ENCODE results near the gene ENO3. TPM values are rescaled to one million over a fixed set of nuclear protein-coding genes. Genes with fewer than 3 reads are reported as not detected.
"Not testable (repeated sequence)": the region's sequence is repeated elsewhere in the genome, so short reads cannot be mapped to it uniquely, and the experiment has no call there.

Gene ENO3
- total and polyA plus RNA-seq, 11 donors: 253 to 1,459 (median 668) TPM

DNA sequence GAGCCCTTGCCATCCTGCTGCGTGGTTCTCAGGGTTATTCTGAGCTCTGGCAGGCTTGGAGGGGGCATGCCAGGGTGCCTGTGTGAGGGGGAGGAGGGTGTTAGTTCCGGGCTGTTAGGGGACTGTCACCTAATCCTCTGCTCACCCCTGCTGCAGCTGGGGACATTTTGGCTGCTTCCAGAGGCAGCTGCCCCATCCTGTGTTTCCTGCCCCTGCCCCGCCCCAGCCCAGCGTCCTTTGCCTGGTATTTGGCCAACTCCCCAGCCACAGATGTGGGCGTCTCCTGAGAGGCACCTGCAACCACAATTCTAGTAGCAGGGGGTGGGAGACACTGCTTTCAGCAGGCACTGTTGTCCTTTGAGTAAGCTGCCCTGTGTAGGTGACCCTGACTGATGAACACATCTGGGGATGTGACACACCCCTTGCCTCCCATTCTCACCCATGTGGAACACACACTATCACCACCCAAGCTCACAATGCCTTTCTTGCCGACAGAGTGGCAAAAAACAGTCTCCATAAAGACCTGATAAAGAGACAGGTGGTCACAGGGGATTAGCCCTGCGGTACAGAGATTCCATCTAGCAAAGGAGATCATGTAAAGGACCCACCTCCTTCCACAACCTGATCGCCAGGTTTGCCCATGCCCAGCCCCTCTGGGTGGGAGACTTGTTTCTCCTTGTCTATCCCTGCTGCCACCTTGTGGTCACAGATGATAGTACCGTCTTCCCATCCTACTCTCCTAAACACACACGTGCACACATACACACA is 47.7 kb upstream of the ENO3 start, which contains the start of gene CHRNE:
Gene CHRNE (minus strand): TSS at position 48 of the 768 bp plus-strand sequence. CDS start 35 bp downstream, at position 13.
- Histone ChIP-seq H3K4me1 (peaks cover 0 to 42% (median 24%) of the 10 kb centered on the region in 12 donors), H3K27ac (peak within 1 kb of the TSS in 7 of 12 donors; percentile 33 to 77 (median 63)), H3K9me3 (no peaks in the 10 kb centered on the region), H3K4me3 (peak within 1 kb of the TSS in 7 of 12 donors; percentile 6 to 57 (median 26)), H3K36me3 (no peaks in the 10 kb centered on the region), H3K27me3 (peaks cover 0 to 32% (median 11%) of the 10 kb centered on the region in 9 donors)
- intact Hi-C loops (cut with DNase I): loop anchor here in 2 of 10 donors (10.0 kb wide), 1 partner anchor 162 kb away; no protein-coding TSS in a partner anchor
- ATAC-seq: peak in 2 of 4 donors; percentile 35 to 46
- WGBS, 4 donors: 14 to 23% (median 18%) methylated on average over 9 to 10 of the region's 10 CpGs
- TF ChIP-seq, protein P1, sequence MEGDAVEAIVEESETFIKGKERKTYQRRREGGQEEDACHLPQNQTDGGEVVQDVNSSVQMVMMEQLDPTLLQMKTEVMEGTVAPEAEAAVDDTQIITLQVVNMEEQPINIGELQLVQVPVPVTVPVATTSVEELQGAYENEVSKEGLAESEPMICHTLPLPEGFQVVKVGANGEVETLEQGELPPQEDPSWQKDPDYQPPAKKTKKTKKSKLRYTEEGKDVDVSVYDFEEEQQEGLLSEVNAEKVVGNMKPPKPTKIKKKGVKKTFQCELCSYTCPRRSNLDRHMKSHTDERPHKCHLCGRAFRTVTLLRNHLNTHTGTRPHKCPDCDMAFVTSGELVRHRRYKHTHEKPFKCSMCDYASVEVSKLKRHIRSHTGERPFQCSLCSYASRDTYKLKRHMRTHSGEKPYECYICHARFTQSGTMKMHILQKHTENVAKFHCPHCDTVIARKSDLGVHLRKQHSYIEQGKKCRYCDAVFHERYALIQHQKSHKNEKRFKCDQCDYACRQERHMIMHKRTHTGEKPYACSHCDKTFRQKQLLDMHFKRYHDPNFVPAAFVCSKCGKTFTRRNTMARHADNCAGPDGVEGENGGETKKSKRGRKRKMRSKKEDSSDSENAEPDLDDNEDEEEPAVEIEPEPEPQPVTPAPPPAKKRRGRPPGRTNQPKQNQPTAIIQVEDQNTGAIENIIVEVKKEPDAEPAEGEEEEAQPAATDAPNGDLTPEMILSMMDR (IDR thresholded peaks at IDR 0.05): peak; percentile 68 to 85 (median 74)
- no peak for TF ChIP-seq POLR2A (IDR thresholded peaks at IDR 0.05)
- DNase-seq: peak in 4 of 5 donors; percentile 72 to 76 (median 74)

DNA sequence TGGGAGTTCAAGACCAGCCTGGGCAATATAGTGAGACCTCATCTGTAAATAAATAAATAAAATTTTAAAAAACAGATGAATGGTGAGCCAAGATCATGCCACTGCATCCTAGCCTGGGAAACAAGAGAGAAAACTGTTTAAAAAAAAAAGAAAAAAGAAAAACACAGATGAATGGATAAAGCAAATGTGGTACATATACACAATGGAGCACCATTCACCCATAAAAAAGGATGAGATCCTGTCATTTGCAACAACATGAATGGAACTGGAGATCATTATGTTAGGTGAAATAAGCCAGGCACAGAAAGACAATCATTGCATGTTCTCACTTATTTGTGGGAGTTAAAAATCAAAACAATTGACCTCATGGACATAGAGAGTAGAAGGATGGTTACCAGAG is 44.3 kb upstream of the ENO3 start:
- H3K9me3 ChIP-seq, ATAC-seq, H3K27me3 ChIP-seq, H3K4me3 ChIP-seq, H3K27ac ChIP-seq, H3K36me3 ChIP-seq, DNase-seq: not testable (repeated sequence)
- H3K4me1 ChIP-seq: peaks cover 0 to 28% (median 17%) of the 10 kb centered on the region in 12 donors
- intact Hi-C loops (cut with DNase I): loop anchor here in 8 of 10 donors (5.0 to 10.0 kb wide), 5 partner anchors 36 to 158 kb away; partner anchors contain the start of genes CAMTA2 (in 3 of the 8), RNF167 (in 1 of the 8), SLC25A11 (in 1 of the 8) and SPAG7 (in 1 of the 8)

DNA sequence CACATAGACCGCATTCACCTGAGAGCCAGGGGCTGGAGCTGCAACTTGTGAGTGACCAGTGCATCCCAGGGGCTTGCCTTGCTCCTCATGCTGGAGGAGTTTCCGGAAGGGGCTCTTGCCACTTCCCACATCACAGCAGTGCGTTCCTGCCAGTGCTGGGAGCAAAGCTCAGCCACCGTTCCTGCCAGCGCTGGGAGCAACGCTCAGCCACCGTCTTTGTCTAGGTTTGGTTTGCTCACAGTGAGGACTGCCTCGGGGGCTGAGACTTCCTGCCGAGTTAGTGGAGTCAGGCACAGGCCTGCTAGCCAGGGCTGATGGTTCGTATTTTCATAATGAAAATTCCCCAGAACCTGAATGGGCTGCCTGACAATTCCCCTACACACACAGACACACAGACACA is 42.6 kb upstream of the ENO3 start:
- intact Hi-C loops (cut with DNase I): loop anchor here in 9 of 10 donors (2.0 to 10.0 kb wide), 7 partner anchors 34 to 156 kb away; partner anchors contain the start of genes CAMTA2 (in 6 of the 9), RNF167 (in 1 of the 9), SLC25A11 (in 1 of the 9) and SPAG7 (in 1 of the 9)
- TF ChIP-seq POLR2A (IDR thresholded peaks at IDR 0.05): no peak
- TF ChIP-seq, protein P1 (IDR thresholded peaks at IDR 0.05): no peak
- Histone ChIP-seq H3K4me3 (no peak overlapping the region), H3K27ac (peak overlapping the region in 9 of 12 donors; percentile 1 to 75 (median 60)), H3K9me3 (no peaks in the 10 kb centered on the region), H3K27me3 (no peaks in the 10 kb centered on the region), H3K4me1 (peaks cover 0 to 20% (median 10%) of the 10 kb centered on the region in 12 donors), H3K36me3 (no peaks in the 10 kb centered on the region)
- 50 to 59% (median 53%) methylated on average over 5 to 10 of the region's 10 CpGs for WGBS, 4 donors
- DNase-seq: no peak
- peak in 2 of 4 donors; percentile 41 to 48 for ATAC-seq

DNA sequence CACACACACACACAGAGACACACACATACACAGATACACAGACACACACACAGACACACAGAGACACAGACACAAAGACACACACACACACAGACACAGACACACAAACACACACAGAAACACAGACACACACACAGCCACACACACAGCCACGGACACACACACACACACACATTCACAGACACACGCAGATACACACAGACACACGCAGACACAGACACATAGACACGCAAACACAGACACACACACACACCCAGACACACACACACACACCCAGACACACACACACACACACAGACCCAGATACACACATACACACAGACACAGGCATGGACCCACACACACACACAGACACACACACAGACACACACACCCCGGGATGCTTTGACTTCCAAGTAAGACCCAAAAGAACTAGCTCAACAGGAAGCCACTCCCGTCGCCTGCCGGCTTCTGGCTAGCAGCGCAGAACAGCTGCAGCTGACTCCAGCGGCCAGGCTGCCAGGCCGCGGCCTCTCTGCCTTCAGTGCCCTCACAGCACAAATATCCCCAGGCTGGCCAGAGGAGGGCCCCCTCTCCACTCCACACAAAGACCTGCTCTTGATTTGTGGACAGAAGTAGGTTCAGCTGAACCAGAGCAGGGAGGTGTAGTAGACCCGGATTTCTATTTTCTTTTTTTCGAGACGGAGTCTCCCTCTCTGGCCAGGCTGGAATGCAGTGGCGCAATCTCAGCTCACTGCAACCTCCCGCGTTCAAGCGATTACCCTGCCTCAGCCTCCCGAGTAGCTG is 42.0 kb upstream of the ENO3 start:
- 12 to 23% (median 17%) methylated on average over 20 of the region's 20 CpGs for WGBS, 4 donors
- peak overlapping the region in 2 of 12 donors; percentile 6 to 30 for H3K4me3 ChIP-seq
- peak overlapping the region; percentile 7 to 75 (median 54) for H3K27ac ChIP-seq

More for the DNA sequence above, 42.0 kb upstream of the ENO3 start:
- intact Hi-C loops (cut with DNase I): loop anchor here (1.0 to 10.0 kb wide), 9 partner anchors 33 to 156 kb away; partner anchors contain the start of genes CAMTA2 (in 8 of the 10), RNF167 (in 1 of the 10), SLC25A11 (in 1 of the 10) and SPAG7 (in 1 of the 10)
- Histone ChIP-seq H3K4me1 (peaks cover 0 to 17% (median 9%) of the 10 kb centered on the region in 12 donors), H3K27me3 (no peaks in the 10 kb centered on the region), H3K36me3 (no peaks in the 10 kb centered on the region), H3K9me3 (no peaks in the 10 kb centered on the region)
- TF ChIP-seq POLR2A (IDR thresholded peaks at IDR 0.05): no peak
- TF ChIP-seq, protein P1 (IDR thresholded peaks at IDR 0.05): peak; percentile 74 to 95 (median 86)
- DNase-seq (peak; percentile 90 to 95 (median 93)), ATAC-seq (peak; percentile 95 to 99 (median 98))
